IMR-90 (cell line): Measurements from ENCODE around the gene PNMA1. TPM values are rescaled to one million over a fixed set of nuclear protein-coding genes. Genes with fewer than 3 reads are reported as not detected.

Experiments used
- ATAC-seq: fragments of 200-7000 bp; cut with Tn5 transposase; 2 replicates; pipeline ENCODE4 v1.9.1; 2020; ENCODE audit warnings: low read depth, mild to moderate bottlenecking, moderate library complexity
- BruUV-seq: library from RNA; stranded (reverse); fragments of 400-500 nt; replicated peaks from 2 replicates; lab custom pipeline; 2021; lab: Mats Ljungman, UMichigan
- CTCF ChIA-PET: fragments of 300-600 bp; formaldehyde crosslinking; extraction: SDS; loops from one replicate; lab custom pipeline; 2021; ENCODE audit warnings: antibody characterized with exemption; lab: Yijun Ruan, JAX
- POLR2A ChIA-PET: fragments of 300-600 bp; sonication (Branson Sonifier 250); formaldehyde crosslinking; loops from one replicate; lab custom pipeline; 2022; ENCODE audit warnings: antibody characterized with exemption; ENCODE audit not compliant: unreplicated experiment; lab: Charles Lee
- DNase-seq: peaks from one replicate; pipeline ENCODE4 v3.0.0; 2013
- H2AFZ ChIP-seq: replicated peaks from 2 replicates; pipeline ENCODE3; 2013; ENCODE audit warnings: low read length, mild to moderate bottlenecking; ENCODE audit not compliant: poor library complexity
- H2AK5ac ChIP-seq: 2 replicates; pipeline ENCODE4 v1.6.1; 2013; ENCODE audit warnings: low read depth, low read length, inconsistent platforms
- H2AK9ac ChIP-seq: replicated peaks from 2 replicates; pipeline ENCODE3; 2013; ENCODE audit warnings: mild to moderate bottlenecking, low read depth, low read length, moderate library complexity; ENCODE audit not compliant: poor library complexity
- H2BK120ac ChIP-seq: 2 replicates; pipeline ENCODE4 v1.6.1; 2013; ENCODE audit warnings: low read depth, low read length, inconsistent platforms
- H2BK15ac ChIP-seq: 3 replicates; pipeline ENCODE4 v1.6.1; 2013; ENCODE audit warnings: low read depth, low read length, inconsistent platforms
- H2BK20ac ChIP-seq: 2 replicates; pipeline ENCODE4 v1.6.1; 2013; ENCODE audit warnings: low read depth, mild to moderate bottlenecking, inconsistent platforms, low read length, moderate library complexity
- H2BK5ac ChIP-seq: 2 replicates; pipeline ENCODE4 v1.6.1; 2013; ENCODE audit warnings: mild to moderate bottlenecking, low read depth, low read length, inconsistent platforms; ENCODE audit not compliant: poor library complexity, severe bottlenecking
- H3K14ac ChIP-seq: replicated peaks from 2 replicates; pipeline ENCODE4 v1.6.1; 2013; ENCODE audit warnings: low read depth, low read length, inconsistent platforms
- H3K18ac ChIP-seq: 2 replicates; pipeline ENCODE4 v1.6.1; 2013; ENCODE audit warnings: low read depth, low read length, control low read depth
- H3K23ac ChIP-seq: 2 replicates; pipeline ENCODE4 v1.6.1; 2013; ENCODE audit warnings: low read depth, low read length, inconsistent platforms
- H3K27ac ChIP-seq: 2 replicates; pipeline ENCODE4 v1.5.1; 2013; ENCODE audit warnings: mild to moderate bottlenecking, control low read depth, low read length; ENCODE audit not compliant: insufficient read depth
- H3K27me3 ChIP-seq: 2 replicates; pipeline ENCODE4 v1.6.1; 2013; ENCODE audit warnings: low read length; ENCODE audit not compliant: control insufficient read depth, insufficient read depth
- H3K36me3 ChIP-seq: 2 replicates; pipeline ENCODE4 v1.6.1; 2013; ENCODE audit warnings: low read length, mixed read lengths; ENCODE audit not compliant: control insufficient read depth, insufficient read depth
- H3K4ac ChIP-seq: 2 replicates; pipeline ENCODE4 v1.6.1; 2013; ENCODE audit warnings: low read depth, low read length, inconsistent platforms
- H3K4me1 ChIP-seq: 2 replicates; pipeline ENCODE4 v1.6.1; 2013; ENCODE audit warnings: low read length, mixed read lengths; ENCODE audit not compliant: control insufficient read depth, insufficient read depth
- H3K4me2 ChIP-seq: 2 replicates; pipeline ENCODE4 v1.6.1; 2013; ENCODE audit warnings: low read depth, mild to moderate bottlenecking, control low read depth, low read length, moderate library complexity
- H3K4me3 ChIP-seq: 2 replicates; pipeline ENCODE4 v1.5.1; 2013; ENCODE audit warnings: low read depth, mild to moderate bottlenecking, control low read depth, low read length, moderate library complexity; ENCODE audit not compliant: insufficient read depth
- H3K56ac ChIP-seq: 2 replicates; pipeline ENCODE4 v1.6.1; 2013; ENCODE audit warnings: low read length, inconsistent platforms; ENCODE audit not compliant: insufficient read depth; ENCODE audit errors: extremely low read depth
- H3K79me1 ChIP-seq, 2 experiments: 2 replicates each; pipeline ENCODE4 v1.6.1; 2013; ENCODE audit warnings: low read length in 2 of 2, inconsistent platforms in 1 of 2, low read depth in 1 of 2
- H3K9ac ChIP-seq: 2 replicates; pipeline ENCODE4 v1.6.1; 2013; ENCODE audit warnings: low read depth, low read length, control low read depth
- H3K9me1 ChIP-seq: 2 replicates; pipeline ENCODE4 v1.6.1; 2013; ENCODE audit warnings: low read length, inconsistent platforms; ENCODE audit not compliant: insufficient read depth
- H3K9me3 ChIP-seq: 2 replicates; pipeline ENCODE4 v1.6.1; 2013; ENCODE audit warnings: low read length; ENCODE audit not compliant: control insufficient read depth, insufficient read depth
- H4K20me1 ChIP-seq: 2 replicates; pipeline ENCODE4 v1.6.1; 2013; ENCODE audit warnings: low read length, inconsistent platforms; ENCODE audit not compliant: insufficient read depth
- H4K5ac ChIP-seq: 2 replicates; pipeline ENCODE4 v1.6.1; 2013; ENCODE audit warnings: mild to moderate bottlenecking, low read depth, low read length, control low read depth
- H4K8ac ChIP-seq, 2 experiments: 2 replicates each; pipeline ENCODE4 v1.6.1; 2013; ENCODE audit warnings: low read depth in 2 of 2, low read length in 2 of 2, control low read depth in 1 of 2, inconsistent platforms in 1 of 2
- H4K91ac ChIP-seq: 2 replicates; pipeline ENCODE4 v1.6.1; 2013; ENCODE audit warnings: low read depth, low read length, inconsistent platforms; ENCODE audit not compliant: insufficient read depth
- BHLHE40 ChIP-seq: fragments of 150-350 bp; IDR thresholded peaks from 2 replicates; pipeline ENCODE4 v1.6.1; 2016; ENCODE audit warnings: mild to moderate bottlenecking, low read depth, low read length
- CEBPB ChIP-seq: IDR thresholded peaks from 2 replicates; pipeline ENCODE4 v1.6.1; 2012; ENCODE audit warnings: low read depth, low read length, improper control_type of control experiment
- CHD1 ChIP-seq: IDR thresholded peaks from 2 replicates; pipeline ENCODE4 v1.6.1; 2012; ENCODE audit warnings: low read depth, low read length, improper control_type of control experiment
- FOS ChIP-seq: fragments of 150-350 bp; IDR thresholded peaks from 2 replicates; pipeline ENCODE4 v1.6.1; 2016; ENCODE audit warnings: low read depth, low read length
- MAFK ChIP-seq: IDR thresholded peaks from 2 replicates; pipeline ENCODE4 v1.6.1; 2012; ENCODE audit warnings: low read depth, low read length, improper control_type of control experiment
- MAZ ChIP-seq: IDR thresholded peaks from 2 replicates; pipeline ENCODE4 v1.6.1; 2012; ENCODE audit warnings: low read depth, mild to moderate bottlenecking, low read length, improper control_type of control experiment, moderate library complexity, borderline replicate concordance
- MXI1 ChIP-seq: IDR thresholded peaks from 2 replicates; pipeline ENCODE4 v1.6.1; 2012; ENCODE audit warnings: low read depth, mild to moderate bottlenecking, low read length, moderate library complexity, borderline replicate concordance
- POLR2A ChIP-seq: IDR thresholded peaks from 2 replicates; pipeline ENCODE4 v1.6.1; 2012; ENCODE audit warnings: mild to moderate bottlenecking, low read depth, low read length
- RAD21 ChIP-seq: IDR thresholded peaks from 2 replicates; pipeline ENCODE4 v1.6.1; 2012; ENCODE audit warnings: low read length, improper control_type of control experiment
- RCOR1 ChIP-seq: IDR thresholded peaks from 2 replicates; pipeline ENCODE4 v1.6.1; 2012; ENCODE audit warnings: mild to moderate bottlenecking, low read length, improper control_type of control experiment; ENCODE audit not compliant: insufficient replicate concordance
- RFX5 ChIP-seq: IDR thresholded peaks from 2 replicates; pipeline ENCODE4 v1.8.0; 2012; ENCODE audit warnings: low read depth, mild to moderate bottlenecking, low read length, moderate library complexity
- WGBS, 2 experiments: methylation state at CpG; one replicate each; pipeline versions ENCODE4 v1.1.5 to v1.1.7; 2013; ENCODE audit warnings: missing lambda C conversion rate in 2 of 2; ENCODE audit not compliant: insufficient read length in 1 of 2; ENCODE audit errors: extremely low coverage in 2 of 2; 5-methylcytosine and 5-hydroxymethylcytosine counted together
- dilution Hi-C: fragments of 300-500 bp; cut with HindIII; formaldehyde crosslinking; loops from one replicate; pipeline ENCODE4 v1.14.3; 2018; ENCODE audit warnings: low sequenced_read_pairs; ENCODE audit not compliant: unreplicated experiment
- in situ Hi-C: fragments of 300-500 bp; cut with MboI; formaldehyde crosslinking; loops from 3 replicates; pipeline ENCODE4 v1.14.3; 2019; ENCODE audit warnings: low sequenced_read_pairs, inconsistent platforms, mixed read lengths
- intact Hi-C: fragments of 100-400 bp; cut with micrococcal nuclease; formaldehyde crosslinking; loops from 2 replicates; pipeline ENCODE4 v1.10.0; 2022
- polyA plus RNA-seq, 3 experiments: library from polyadenylated mRNA; depleted of rRNA; stranded (reverse); fragments of >200 nt; gene quantifications; 2 replicates each; pipeline ENCODE4 v1.2.3, GENCODE V29; 2012; ENCODE audit warnings: low replicate concordance in 1 of 3
- total RNA-seq: library from RNA; depleted of rRNA; stranded (reverse); fragments of >200 nt; gene quantifications from 2 replicates; pipeline ENCODE4 v1.2.3, GENCODE V29; 2012
- TF ChIP-seq, protein P1 (sequence below): fragments of 150-350 bp; IDR thresholded peaks from 2 replicates; pipeline ENCODE4 v1.6.1; 2017; ENCODE audit warnings: mild to moderate bottlenecking, antibody characterized with exemption, low read length, low read depth
- TF ChIP-seq, protein P2 (sequence below): fragments of 150-350 bp; IDR thresholded peaks from 2 replicates; pipeline ENCODE4 v1.6.1; 2016; ENCODE audit warnings: low read depth, mild to moderate bottlenecking, low read length, moderate library complexity, borderline replicate concordance
- TF ChIP-seq, protein P3 (sequence below): conservative IDR thresholded peaks from 2 replicates; pipeline ENCODE4 v1.5.1; 2012; ENCODE audit warnings: mild to moderate bottlenecking, low read depth, low read length, improper control_type of control experiment

Gene PNMA1
- total and polyA plus RNA-seq, 2 of the 4 experiments (the other 2 are of a cell fraction): 6.5 to 28.2 TPM

DNA sequence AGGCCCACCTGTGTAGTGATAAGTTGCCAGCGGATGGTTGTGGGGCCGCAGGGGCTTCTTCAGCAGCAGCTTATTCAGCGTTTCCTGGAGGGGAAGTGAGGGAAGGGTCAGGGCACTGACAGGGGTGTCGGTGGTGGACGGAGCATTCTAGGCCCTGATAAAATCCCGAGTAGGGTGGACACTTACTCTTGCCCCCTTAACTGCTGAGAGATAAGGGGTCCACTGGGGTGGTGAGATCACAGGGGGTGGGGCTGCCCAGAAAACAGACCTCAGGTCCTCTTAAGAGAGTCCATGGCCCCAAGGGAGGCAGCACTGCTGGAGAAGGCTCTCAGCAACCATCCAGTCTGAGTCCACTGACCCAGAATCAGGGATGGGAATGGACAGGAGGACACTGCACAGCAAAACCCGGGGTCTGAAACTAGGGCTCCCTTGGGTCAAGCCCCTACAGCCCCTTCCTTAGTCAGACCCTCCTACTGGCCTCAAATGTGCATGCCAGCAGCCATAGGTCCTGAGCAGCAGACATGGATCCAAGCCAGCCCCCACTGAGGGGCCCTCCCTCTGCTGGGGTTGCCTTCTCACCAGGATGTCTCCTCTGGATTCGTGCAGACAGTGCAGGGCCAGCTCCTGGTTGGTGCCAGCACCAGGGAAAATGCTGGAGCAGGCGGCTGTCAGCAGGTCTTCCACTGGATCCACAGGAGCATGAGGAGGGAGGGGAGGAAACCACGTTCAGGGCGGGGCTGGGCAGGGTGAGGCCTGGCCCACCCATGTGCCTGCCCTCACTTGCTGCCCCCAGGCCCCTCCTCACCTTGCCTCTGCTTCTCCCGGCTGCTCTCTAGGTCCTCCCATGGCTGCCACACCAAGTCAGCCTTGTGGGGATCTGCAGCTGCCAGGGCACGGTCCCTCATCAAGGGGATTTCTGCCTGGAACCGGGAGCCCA is 12.1 kb upstream of the PNMA1 start:
- H3K36me3 ChIP-seq: peaks cover 65% of the 10 kb centered on the region
- peak overlapping the region; percentile 10 to 55; a peak in 2 of 4 replicates for H4K8ac ChIP-seq
- H2BK120ac ChIP-seq: no peak overlapping the region; the same call in 1 of the 2 replicates
- H3K4ac ChIP-seq: peak overlapping the region; percentile 46
- H2BK15ac ChIP-seq: no peak overlapping the region
- TF ChIP-seq RFX5 (no peak), MAZ (no peak), POLR2A (no peak), RAD21 (no peak), CHD1 (no peak), RCOR1 (no peak), MAFK (no peak), BHLHE40 (no peak), MXI1 (no peak), FOS (no peak), CEBPB (no peak)
- TF ChIP-seq, protein P1, sequence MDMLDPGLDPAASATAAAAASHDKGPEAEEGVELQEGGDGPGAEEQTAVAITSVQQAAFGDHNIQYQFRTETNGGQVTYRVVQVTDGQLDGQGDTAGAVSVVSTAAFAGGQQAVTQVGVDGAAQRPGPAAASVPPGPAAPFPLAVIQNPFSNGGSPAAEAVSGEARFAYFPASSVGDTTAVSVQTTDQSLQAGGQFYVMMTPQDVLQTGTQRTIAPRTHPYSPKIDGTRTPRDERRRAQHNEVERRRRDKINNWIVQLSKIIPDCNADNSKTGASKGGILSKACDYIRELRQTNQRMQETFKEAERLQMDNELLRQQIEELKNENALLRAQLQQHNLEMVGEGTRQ: no peak
- TF ChIP-seq, protein P2, sequence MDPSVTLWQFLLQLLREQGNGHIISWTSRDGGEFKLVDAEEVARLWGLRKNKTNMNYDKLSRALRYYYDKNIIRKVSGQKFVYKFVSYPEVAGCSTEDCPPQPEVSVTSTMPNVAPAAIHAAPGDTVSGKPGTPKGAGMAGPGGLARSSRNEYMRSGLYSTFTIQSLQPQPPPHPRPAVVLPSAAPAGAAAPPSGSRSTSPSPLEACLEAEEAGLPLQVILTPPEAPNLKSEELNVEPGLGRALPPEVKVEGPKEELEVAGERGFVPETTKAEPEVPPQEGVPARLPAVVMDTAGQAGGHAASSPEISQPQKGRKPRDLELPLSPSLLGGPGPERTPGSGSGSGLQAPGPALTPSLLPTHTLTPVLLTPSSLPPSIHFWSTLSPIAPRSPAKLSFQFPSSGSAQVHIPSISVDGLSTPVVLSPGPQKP: no peak
- TF ChIP-seq, protein P3, sequence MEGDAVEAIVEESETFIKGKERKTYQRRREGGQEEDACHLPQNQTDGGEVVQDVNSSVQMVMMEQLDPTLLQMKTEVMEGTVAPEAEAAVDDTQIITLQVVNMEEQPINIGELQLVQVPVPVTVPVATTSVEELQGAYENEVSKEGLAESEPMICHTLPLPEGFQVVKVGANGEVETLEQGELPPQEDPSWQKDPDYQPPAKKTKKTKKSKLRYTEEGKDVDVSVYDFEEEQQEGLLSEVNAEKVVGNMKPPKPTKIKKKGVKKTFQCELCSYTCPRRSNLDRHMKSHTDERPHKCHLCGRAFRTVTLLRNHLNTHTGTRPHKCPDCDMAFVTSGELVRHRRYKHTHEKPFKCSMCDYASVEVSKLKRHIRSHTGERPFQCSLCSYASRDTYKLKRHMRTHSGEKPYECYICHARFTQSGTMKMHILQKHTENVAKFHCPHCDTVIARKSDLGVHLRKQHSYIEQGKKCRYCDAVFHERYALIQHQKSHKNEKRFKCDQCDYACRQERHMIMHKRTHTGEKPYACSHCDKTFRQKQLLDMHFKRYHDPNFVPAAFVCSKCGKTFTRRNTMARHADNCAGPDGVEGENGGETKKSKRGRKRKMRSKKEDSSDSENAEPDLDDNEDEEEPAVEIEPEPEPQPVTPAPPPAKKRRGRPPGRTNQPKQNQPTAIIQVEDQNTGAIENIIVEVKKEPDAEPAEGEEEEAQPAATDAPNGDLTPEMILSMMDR: no peak
- no peaks in the 10 kb centered on the region for H3K9me3 ChIP-seq
- no peak overlapping the region for H3K23ac ChIP-seq
- H3K56ac ChIP-seq: no peak overlapping the region
- no peaks in the 10 kb centered on the region for H3K27me3 ChIP-seq
- no peak overlapping the region for H3K18ac ChIP-seq
- ChIA-PET POLR2A (no interaction called here), CTCF (no interaction called here)
- peaks cover 36% of the 10 kb centered on the region for H3K4me1 ChIP-seq
- no TSS peak for BruUV-seq
- no peak overlapping the region for H3K14ac ChIP-seq
- H3K4me3 ChIP-seq: no peak overlapping the region
- H3K27ac ChIP-seq: peak overlapping the region; percentile 59; the same call in 1 of the 2 replicates
- H2BK5ac ChIP-seq: peak overlapping the region; percentile 53
- 100% methylated on average over 1 of the region's 14 CpGs; no CpG with 5 or more reads in 1 of the 2 experiments for WGBS, 2 experiments
- no peak overlapping the region for H4K91ac ChIP-seq
- ATAC-seq (no peak), DNase-seq (no peak)
- no peak overlapping the region; the same call in 1 of the 2 replicates for H2BK20ac ChIP-seq
- H4K20me1 ChIP-seq: peaks cover 31% of the 10 kb centered on the region
- no peak overlapping the region for H3K4me2 ChIP-seq
- peaks cover 28 to 75% of the 10 kb centered on the region in 2 experiments for H3K79me1 ChIP-seq
- H2AK9ac ChIP-seq: peak overlapping the region; percentile 88
- no peak overlapping the region for H3K9ac ChIP-seq
- dilution Hi-C loops: no loop called here
- H2AK5ac ChIP-seq: peak overlapping the region; percentile 31; the same call in 1 of the 2 replicates
- no peak overlapping the region for H4K5ac ChIP-seq
- H2AFZ ChIP-seq: peak overlapping the region; percentile 37
- in situ Hi-C loops: no loop called here
- H3K9me1 ChIP-seq: 0 out of 2 replicates have a peak, but pooled peaks cover 4% of the 10 kb centered on the region
- intact Hi-C loops: loop anchor here (5.0 to 10.0 kb wide), 2 partner anchors 139 to 311 kb away; no protein-coding TSS in a partner anchor
